NCI-H2171 treated with DMSO at 0.1 percent for 48 hours (cell line): ENCODE results near the gene QKI.
"Not testable (repeated sequence)": the region's sequence is repeated elsewhere in the genome, so short reads cannot be mapped to it uniquely, and the experiment has no call there.

Experiments used
- DNase-seq: peaks from one replicate; lab custom pipeline; 2025; lab: John Stamatoyannopoulos, UW

QKI gene

DNA sequence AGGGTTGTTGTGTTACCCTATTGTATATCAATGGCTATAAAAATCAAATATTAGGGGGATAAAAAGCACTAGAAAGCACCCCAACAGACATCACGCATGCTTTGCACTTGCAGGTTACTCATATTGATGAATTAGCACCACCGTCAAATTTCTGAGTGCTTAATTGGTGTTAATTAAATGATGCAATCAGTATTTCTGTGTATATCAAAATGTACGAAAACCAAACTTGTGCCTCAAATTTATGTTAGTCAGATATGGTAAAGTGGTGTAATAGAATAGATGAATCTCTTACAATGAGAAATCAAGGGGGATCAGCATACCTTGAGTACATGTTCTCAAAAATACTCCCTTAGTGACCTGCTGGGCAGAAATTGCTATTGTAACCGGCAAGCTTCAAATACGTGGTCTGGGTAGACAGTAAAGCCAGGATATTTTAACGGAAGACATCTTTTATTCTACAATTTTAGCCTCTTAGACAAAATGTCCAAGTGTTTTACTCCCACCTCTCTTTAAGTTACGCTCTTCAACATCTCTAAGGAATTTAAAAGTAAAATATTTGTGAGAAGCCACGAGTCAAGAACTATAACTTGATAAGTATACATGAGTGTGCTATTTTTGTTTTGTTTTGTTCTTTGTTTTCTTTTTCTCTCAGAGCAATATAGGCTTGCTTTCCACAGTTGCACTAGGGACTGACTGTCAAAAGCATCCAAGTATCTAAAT lies 166.0 kb downstream of the QKI start:
- no peak for DNase-seq

DNA sequence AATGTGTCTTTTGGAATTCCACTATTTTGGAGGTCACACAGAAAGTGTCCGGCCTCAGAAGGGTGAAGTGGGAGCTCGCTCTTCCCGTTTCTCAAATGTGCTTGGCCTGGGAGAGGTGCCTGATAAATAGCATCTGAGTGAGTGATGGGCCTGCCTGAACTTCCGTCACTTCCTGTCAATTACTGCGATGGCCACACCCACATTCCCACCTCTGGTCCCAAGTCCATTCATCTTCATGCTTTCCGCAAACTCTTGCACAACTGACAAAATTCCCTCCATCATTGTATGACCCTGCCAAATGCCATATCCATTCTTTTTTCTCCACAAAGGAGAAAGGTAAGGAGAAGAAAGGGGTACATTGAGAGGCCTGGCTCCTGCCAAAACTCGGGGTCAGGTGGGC lies 169.0 kb downstream of the QKI start:
- DNase-seq = no peak

- DNase-seq = no peak
Observed at GRCh38 chr6:163585932-163586437, 171.5 kb downstream of the QKI start.

GRCh38 chr6:163586888-163587287 lies 172.4 kb downstream of the QKI start:
- no peak for DNase-seq

DNA sequence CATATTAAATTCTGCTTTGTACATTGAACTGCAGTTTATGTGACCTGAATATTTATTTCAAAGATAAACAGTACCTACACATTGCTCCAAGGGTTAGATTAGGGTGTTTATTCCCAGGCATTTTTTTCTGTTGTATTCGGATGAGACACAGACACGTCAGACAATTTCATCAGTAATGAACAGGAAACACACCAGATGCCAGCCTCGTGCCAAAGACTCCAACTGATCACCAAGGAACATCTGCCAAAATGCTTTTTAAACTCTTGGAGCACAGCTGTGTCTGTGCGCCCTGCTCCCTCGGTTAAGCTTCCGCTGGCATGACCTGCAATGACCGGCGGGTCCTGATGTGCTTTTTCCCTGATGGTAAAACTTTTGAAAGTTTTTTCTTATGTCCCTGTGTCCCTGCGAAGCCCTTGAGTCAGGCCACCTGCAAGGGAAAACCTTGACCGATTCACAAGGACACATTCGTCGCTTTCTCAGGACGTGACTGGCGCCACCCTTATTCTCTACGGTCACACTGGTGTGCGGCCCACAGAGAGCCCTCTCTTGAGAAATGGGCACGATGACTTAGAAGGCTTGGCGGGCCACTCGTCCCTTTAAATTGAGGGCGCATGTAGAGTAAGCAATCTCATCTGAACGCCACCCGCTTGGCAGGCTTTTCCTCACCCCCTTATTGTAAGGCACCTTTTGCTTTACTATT lies 173.9 kb downstream of the QKI start:
- peak; percentile 50 for DNase-seq

DNA sequence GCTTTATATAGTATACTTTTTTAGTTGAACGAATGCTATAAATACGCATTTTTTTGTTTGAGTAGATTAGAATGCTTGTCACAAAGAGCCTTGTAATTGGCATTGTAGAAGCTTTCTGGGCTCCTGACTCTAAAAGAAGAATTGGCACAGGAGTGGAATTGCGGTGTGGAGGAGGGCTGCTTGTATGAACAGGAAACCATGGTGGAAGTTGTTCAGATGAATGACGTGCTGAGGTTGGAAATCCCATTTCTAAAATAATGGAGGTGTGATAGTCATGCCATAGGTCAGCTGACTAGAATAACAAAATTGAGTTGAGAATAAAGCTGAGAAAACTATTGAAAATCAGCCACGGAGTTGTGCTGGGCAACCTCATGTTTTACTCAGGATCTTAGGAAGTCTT lies 174.9 kb downstream of the QKI start:
- DNase-seq = no peak

- DNase-seq = not testable (repeated sequence)
Observed at GRCh38 chr6:163590132-163590531, 175.6 kb downstream of the QKI start.

DNA sequence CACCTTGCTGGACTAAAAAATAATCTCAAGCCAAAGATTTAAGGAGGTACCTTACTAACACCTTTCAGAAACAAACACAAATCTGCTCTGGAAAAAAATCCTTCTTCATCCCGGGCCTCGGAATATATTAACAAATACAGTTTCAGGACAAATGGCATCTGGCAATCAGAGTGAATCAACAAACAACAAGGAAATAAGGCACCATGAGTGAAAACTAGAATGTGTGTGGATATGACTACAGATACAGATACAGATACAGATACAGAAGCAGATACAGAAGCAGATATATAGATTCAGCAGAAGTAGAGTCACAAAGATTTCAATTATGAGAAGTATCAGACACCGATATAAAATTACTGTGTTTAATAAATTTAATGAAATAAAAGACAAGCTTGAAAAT lies 178.4 kb downstream of the QKI start:
- DNase-seq = no peak

DNA sequence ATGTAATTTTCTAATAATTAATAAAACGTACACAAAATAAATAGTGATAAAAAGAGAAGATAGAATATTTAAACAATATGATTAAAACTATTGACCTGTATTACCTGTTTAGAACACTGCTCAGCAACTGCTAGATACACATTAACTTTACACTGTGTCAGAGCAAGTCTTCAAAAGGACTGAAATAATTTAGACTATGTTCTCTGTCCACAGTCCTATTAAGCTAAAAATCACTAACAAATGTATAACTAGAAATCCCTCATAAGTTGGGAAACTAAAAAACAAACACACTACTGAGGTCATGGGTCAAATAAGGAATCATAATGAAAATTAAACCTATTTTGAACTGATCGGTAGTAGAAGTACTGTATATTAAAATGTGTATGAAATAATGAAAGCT lies 181.7 kb downstream of the QKI start:
- DNase-seq = no peak

- DNase-seq = no peak
Observed at GRCh38 chr6:163599136-163599535, 184.6 kb downstream of the QKI start.

DNA sequence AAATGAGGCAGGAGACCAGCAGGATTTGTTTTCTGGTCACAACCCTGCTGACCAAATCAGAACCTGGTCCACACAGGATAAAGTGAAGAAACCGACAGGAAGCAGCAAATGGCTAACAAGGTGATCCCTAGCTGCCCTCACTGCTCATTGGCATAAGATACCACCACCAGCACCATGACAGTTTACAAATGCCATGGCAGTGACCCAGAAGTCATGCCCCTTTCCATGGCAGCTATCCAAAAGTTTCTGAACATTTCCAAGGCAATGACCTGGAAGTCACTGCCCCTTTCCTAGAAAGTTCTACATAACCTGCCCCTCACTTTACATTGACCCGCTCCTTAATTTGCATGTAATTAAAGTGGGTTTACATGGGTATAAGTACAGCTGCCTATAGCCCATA lies 185.2 kb downstream of the QKI start:
- DNase-seq = no peak

- no peak for DNase-seq
Observed at GRCh38 chr6:163600331-163600730, 185.8 kb downstream of the QKI start.

- no peak for DNase-seq
Observed at GRCh38 chr6:163600781-163601180, 186.3 kb downstream of the QKI start.

- no peak for DNase-seq
Observed at GRCh38 chr6:163602851-163603250, 188.3 kb downstream of the QKI start.

GRCh38 chr6:163603395-163603794 lies 188.9 kb downstream of the QKI start:
- no peak for DNase-seq

DNA sequence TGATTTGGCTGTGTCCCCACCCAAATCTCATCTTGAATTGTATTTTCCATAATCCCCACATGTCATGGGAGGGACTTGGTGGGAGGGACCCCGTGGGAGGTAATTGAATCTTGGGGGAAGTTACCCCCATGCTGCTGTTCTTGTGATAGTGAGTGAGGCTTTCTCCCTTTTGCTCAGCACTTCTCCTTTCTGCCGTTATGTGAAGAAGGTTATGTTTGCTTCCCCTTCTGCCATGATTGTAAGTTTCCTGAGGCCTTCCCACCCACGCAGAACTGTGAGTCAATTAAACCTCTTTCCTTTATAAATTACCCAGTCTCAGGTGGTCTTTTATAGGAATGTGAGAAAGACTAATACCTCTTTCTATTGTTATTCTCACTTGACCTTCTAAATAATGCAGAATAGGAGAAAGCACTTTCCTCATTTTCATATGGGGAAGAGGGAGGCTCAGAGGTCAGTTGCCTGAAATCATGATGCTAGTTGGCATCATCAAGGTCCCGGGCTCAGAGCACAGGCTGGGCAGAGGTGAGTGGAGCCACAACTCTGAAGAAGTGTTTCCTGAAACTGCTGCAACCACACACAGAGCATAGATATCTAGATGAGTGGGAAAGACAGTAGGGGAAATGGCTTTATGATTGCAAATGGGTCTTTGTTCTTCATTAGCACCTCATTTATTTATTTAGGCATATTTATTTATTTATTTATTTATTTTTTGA lies 191.0 kb downstream of the QKI start:
- no peak for DNase-seq

DNA sequence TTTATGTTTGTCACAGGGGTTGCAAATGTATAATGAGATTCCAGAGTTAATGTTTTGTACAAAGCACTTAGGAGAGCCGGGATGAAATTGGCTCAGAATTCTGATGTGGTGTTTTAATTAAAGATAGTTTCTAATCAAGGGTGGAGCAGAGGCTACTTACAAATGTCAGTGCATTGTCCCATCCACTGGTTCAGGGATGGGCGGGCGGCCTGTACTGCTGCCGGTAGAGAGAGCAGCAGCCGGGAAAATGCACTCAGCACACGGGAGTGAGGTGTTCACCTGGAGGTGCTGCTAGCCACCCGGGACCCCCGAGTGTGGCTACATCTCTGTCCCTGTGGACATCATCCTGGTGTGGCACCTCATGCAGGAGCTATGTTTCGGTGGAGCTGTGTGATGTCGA lies 193.3 kb downstream of the QKI start:
- DNase-seq = no peak

DNA sequence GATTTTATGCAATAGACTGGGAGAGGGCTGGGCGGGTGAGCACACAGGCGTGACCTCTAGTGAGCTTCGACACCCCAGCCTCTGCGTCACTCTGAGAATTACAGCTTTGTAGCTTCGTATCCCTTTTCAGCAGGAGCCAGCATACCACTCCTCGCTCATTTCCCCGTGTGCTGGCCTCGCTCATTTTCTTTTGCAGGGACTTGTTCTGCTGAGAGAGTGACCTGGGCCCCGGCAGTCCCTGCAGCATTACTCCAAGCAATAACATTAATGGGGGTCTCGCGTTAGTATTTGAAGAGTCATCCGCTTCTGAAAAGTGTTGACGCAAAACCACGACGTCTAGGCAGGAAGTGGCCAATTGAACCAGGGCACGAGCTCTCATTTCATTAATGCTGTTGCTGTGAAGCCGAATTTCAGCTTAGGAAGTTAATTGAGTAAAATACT lies 193.7 kb downstream of the QKI start:
- DNase-seq = no peak

GRCh38 chr6:163612200-163612599 lies 197.7 kb downstream of the QKI start:
- DNase-seq = no peak

DNA sequence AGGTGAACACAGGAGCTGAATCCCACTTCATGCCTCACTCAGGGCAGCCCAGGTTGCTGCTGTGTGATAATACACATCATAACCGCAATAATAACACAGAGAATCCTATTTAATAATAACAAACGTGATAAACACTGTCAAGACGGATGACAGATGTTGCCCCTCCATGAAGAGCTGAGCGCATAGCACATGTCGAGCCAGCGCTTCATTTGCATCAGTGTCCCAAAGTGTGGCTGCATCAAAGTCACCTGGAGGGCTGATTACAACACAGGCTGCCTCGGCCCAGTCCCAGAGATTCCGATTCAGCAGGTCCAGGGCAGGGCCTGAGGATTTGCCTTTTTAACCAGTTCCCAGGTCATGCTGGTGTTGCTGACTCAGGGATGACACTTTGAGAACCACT lies 198.5 kb downstream of the QKI start:
- DNase-seq = no peak

DNA sequence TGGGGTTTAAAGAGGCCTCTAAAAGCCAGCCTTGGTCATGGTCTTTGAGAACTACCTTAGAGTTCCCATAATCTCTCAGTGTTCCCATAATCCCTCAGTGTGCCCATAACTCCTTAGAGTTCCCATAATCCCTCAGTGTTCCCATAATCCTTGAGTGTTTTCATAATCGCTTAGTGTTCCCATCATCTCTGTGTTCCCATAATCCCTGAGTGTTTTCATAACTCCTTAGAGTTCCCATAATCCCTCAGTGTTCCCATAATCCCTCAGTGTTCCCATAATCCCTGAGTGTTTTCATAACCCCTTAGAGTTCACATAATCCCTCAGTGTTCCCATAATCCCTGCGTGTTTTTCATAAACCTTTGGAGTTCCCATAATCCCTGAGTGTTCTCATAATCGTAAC lies 199.2 kb downstream of the QKI start:
- no peak for DNase-seq

- DNase-seq = no peak
Observed at GRCh38 chr6:163616452-163616851, 201.9 kb downstream of the QKI start.

DNA sequence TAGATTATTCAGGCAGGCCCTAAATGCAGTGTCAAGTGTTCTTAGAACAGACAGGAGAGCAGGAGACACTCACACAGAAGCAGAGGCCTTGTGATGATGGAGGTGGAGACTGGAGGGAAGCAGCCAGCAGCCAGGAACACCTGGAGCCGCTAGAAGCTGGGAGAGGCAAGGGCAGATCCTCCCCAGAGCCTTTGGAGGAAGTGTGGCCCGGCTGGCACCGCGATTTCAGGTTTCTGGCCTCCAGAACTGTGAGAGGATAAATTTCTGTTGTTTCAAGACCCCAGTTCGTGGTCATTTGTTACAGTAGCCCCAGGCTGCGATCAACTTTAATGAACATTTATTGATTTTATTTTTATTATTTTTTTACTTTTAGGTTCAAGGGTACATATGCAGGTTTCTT lies 203.0 kb downstream of the QKI start:
- no peak for DNase-seq
